H9 (cell line): ENCODE data around the gene PRKCA. TPM values are rescaled to one million over a fixed set of nuclear protein-coding genes. Genes with fewer than 3 reads are reported as not detected.

Source experiments
- DNase-seq: peaks from one replicate; pipeline ENCODE4 v3.0.0-alpha.2; 2017
- H2AFZ ChIP-seq: one replicate; pipeline ENCODE4 v1.6.1; 2013; ENCODE audit warnings: mild to moderate bottlenecking, low read length, control low read depth, moderate library complexity
- H2AK5ac ChIP-seq: 2 replicates; pipeline ENCODE4 v1.6.1; 2013; ENCODE audit warnings: low read length, control low read depth, mixed read lengths; ENCODE audit not compliant: insufficient read length
- H2BK120ac ChIP-seq: one replicate; pipeline ENCODE4 v1.6.1; 2013; ENCODE audit warnings: low read depth, mild to moderate bottlenecking, low read length, control low read depth, inconsistent platforms; ENCODE audit not compliant: poor library complexity, severe bottlenecking
- H2BK12ac ChIP-seq: 2 replicates; pipeline ENCODE4 v1.6.1; 2013; ENCODE audit warnings: low read length, control low read depth, mixed read lengths, low read depth; ENCODE audit not compliant: insufficient read length
- H2BK15ac ChIP-seq: 2 replicates; pipeline ENCODE4 v1.6.1; 2013; ENCODE audit warnings: low read depth, low read length, control low read depth
- H2BK20ac ChIP-seq: one replicate; pipeline ENCODE4 v1.6.1; 2013; ENCODE audit warnings: low read depth, mild to moderate bottlenecking, low read length, control low read depth, inconsistent platforms; ENCODE audit not compliant: poor library complexity, severe bottlenecking
- H2BK5ac ChIP-seq: 2 replicates; pipeline ENCODE4 v1.6.1; 2013; ENCODE audit warnings: low read length, control low read depth, mixed read lengths; ENCODE audit not compliant: insufficient read length
- H3K14ac ChIP-seq: 2 replicates; pipeline ENCODE4 v1.6.1; 2013; ENCODE audit warnings: low read length, control low read depth; ENCODE audit not compliant: insufficient read depth
- H3K18ac ChIP-seq: 2 replicates; pipeline ENCODE4 v1.6.1; 2013; ENCODE audit warnings: low read depth, mild to moderate bottlenecking, mixed read lengths, low read length, control low read depth; ENCODE audit not compliant: insufficient read length
- H3K23ac ChIP-seq: 2 replicates; pipeline ENCODE4 v1.6.1; 2013; ENCODE audit warnings: low read length, control low read depth, mixed read lengths, low read depth; ENCODE audit not compliant: insufficient read length
- H3K23me2 ChIP-seq: 2 replicates; pipeline ENCODE4 v1.6.1; 2013; ENCODE audit warnings: low read depth, mild to moderate bottlenecking, mixed read lengths, low read length, control low read depth; ENCODE audit not compliant: insufficient read length, poor library complexity, severe bottlenecking
- H3K27ac ChIP-seq: 2 replicates; pipeline ENCODE4 v1.5.1; 2013; ENCODE audit warnings: low read length, control low read depth, mixed read lengths, low read depth; ENCODE audit not compliant: insufficient read length
- H3K27me3 ChIP-seq: 2 replicates; pipeline ENCODE4 v1.6.1; 2013; ENCODE audit warnings: low read length, control low read depth, inconsistent platforms; ENCODE audit not compliant: insufficient read depth
- H3K4ac ChIP-seq: 2 replicates; pipeline ENCODE4 v1.6.1; 2013; ENCODE audit warnings: low read depth, mild to moderate bottlenecking, control low read depth, inconsistent platforms, low read length, moderate library complexity
- H3K4me1 ChIP-seq: 2 replicates; pipeline ENCODE4 v1.6.1; 2013; ENCODE audit warnings: low read length, control low read depth, inconsistent platforms; ENCODE audit not compliant: insufficient read depth
- H3K4me2 ChIP-seq: 2 replicates; pipeline ENCODE4 v1.6.1; 2013; ENCODE audit warnings: low read length, control low read depth, mixed read lengths; ENCODE audit not compliant: insufficient read length, insufficient read depth
- H3K56ac ChIP-seq: 2 replicates; pipeline ENCODE4 v1.6.1; 2013; ENCODE audit warnings: low read depth, mild to moderate bottlenecking, mixed read lengths, low read length, control low read depth; ENCODE audit not compliant: insufficient read length
- H3K79me1 ChIP-seq: 2 replicates; pipeline ENCODE4 v1.6.1; 2013; ENCODE audit warnings: low read depth, mild to moderate bottlenecking, moderate library complexity, low read length, control low read depth, inconsistent platforms; ENCODE audit not compliant: insufficient read depth, poor library complexity, severe bottlenecking
- H3K79me2 ChIP-seq: 2 replicates; pipeline ENCODE4 v1.6.1; 2013; ENCODE audit warnings: low read length, control low read depth, inconsistent platforms; ENCODE audit not compliant: insufficient read depth
- H3K9ac ChIP-seq: 2 replicates; pipeline ENCODE4 v1.6.1; 2013; ENCODE audit warnings: low read length, control low read depth, mixed read lengths; ENCODE audit not compliant: insufficient read length; ENCODE audit errors: extremely low read depth
- H3K9me3 ChIP-seq: one replicate; pipeline ENCODE4 v1.6.1; 2013; ENCODE audit warnings: low read depth, low read length, inconsistent platforms; ENCODE audit not compliant: control insufficient read depth
- H3T11ph ChIP-seq: one replicate; pipeline ENCODE4 v1.6.1; 2013; ENCODE audit warnings: mild to moderate bottlenecking, low read length, control low read depth, inconsistent platforms
- H4K20me1 ChIP-seq: one replicate; pipeline ENCODE4 v1.6.1; 2013; ENCODE audit not compliant: control insufficient read depth, insufficient read length, insufficient read depth
- H4K5ac ChIP-seq: 2 replicates; pipeline ENCODE4 v1.6.1; 2013; ENCODE audit warnings: low read depth, mild to moderate bottlenecking, mixed read lengths, low read length, control low read depth; ENCODE audit not compliant: insufficient read length
- H4K8ac ChIP-seq: replicated peaks from 2 replicates; pipeline ENCODE4 v1.6.1; 2013; ENCODE audit warnings: low read length, control low read depth, mixed read lengths, low read depth; ENCODE audit not compliant: insufficient read length
- H4K91ac ChIP-seq: 2 replicates; pipeline ENCODE4 v1.6.1; 2013; ENCODE audit warnings: low read depth, mild to moderate bottlenecking, moderate library complexity, mixed read lengths, low read length, control low read depth; ENCODE audit not compliant: insufficient read length
- H3K27ac Mint-ChIP-seq, 3 experiments: 2 replicates in 2 of 3; 3 replicates in 1 of 3; pipeline ENCODE4 v1.8.0; 2020 to 2021; ENCODE audit warnings: mixed read lengths in 3 of 3, mild to moderate bottlenecking in 1 of 3, moderate library complexity in 1 of 3
- H3K27me3 Mint-ChIP-seq: 2 replicates; pipeline ENCODE4 v1.8.0; 2021; ENCODE audit warnings: low read depth, mild to moderate bottlenecking, moderate library complexity, mixed read lengths
- H3K36me3 Mint-ChIP-seq, 3 experiments: 2 replicates in 2 of 3; 3 replicates in 1 of 3; pipeline ENCODE4 v1.8.0; 2020 to 2021; ENCODE audit warnings: low read depth in 3 of 3, mixed read lengths in 3 of 3; ENCODE audit not compliant: insufficient read depth in 1 of 3
- H3K4me1 Mint-ChIP-seq, 2 experiments: 2 replicates each; pipeline ENCODE4 v1.8.0; 2020; ENCODE audit warnings: mixed read lengths in 2 of 2
- H3K4me3 Mint-ChIP-seq, 2 experiments: 2 replicates in 1 of 2; 3 replicates in 1 of 2; pipeline ENCODE4 v1.8.0; 2020 to 2021; ENCODE audit warnings: mild to moderate bottlenecking in 2 of 2, mixed read lengths in 2 of 2, moderate library complexity in 1 of 2
- H3K9me3 Mint-ChIP-seq, 2 experiments: 2 replicates in 1 of 2; 3 replicates in 1 of 2; pipeline ENCODE4 v1.8.0; 2020; ENCODE audit warnings: mild to moderate bottlenecking in 2 of 2, mixed read lengths in 2 of 2, moderate library complexity in 1 of 2
- WGBS: extraction: QIAGEN DNeasy Blood & Tissue Kit; methylation state at CpG from one replicate; pipeline ENCODE4 v1.1.7; 2013; ENCODE audit warnings: missing lambda C conversion rate, low lambda C conversion rate, mixed read lengths; ENCODE audit not compliant: insufficient read length; ENCODE audit errors: extremely low coverage; 5-methylcytosine and 5-hydroxymethylcytosine counted together
- total RNA-seq: library from RNA; stranded (reverse); gene quantifications from 2 replicates; pipeline ENCODE4 v1.2.1, GENCODE V29; 2021
- TF ChIP-seq, protein P1 (sequence below): fragments of 200-600 bp; sonication (generic); conservative IDR thresholded peaks from 3 replicates; pipeline ENCODE4 v1.8.0; 2021; ENCODE audit warnings: antibody characterized with exemption, mild to moderate bottlenecking

PRKCA gene
- total RNA-seq, 1 experiment from 2014 or later = 10.5 TPM

DNA sequence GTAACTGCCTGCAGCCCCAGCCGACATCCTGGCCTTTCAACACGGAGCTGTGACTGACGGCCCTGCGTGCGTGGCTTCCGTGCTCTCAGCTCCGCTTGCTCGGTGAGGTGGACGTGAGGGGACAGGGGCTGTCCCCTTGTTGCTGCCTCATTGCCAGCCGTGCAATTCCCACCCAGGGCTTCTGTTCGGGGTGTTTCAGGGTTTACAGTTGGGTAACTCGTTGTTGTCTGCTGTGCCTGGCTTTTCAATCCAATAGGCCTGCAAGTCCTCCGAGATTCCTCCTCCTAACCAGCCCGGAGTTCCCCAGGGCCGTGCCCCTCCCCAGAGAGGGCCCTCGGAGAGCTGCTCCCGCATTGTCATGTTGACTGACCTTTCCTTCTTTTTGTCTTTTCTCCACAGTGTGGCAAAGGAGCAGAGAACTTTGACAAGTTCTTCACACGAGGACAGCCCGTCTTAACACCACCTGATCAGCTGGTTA is 501.1 kb downstream of the PRKCA start:
- no peak overlapping the region for H3T11ph ChIP-seq
- H2AFZ ChIP-seq = no peak overlapping the region
- no peak overlapping the region for H3K4ac ChIP-seq
- peak; percentile 79 for DNase-seq
- no peak overlapping the region for H4K8ac ChIP-seq
- no peaks in the 10 kb centered on the region for H3K9me3 ChIP-seq
- H3K79me2 ChIP-seq = no peaks in the 10 kb centered on the region
- no CpG with 5 or more reads among the region's 19 CpGs for WGBS
- no peaks in the 10 kb centered on the region; the same call in 1 of the 2 replicates for H3K27me3 ChIP-seq
- no peak overlapping the region for H3K14ac ChIP-seq
- H2BK12ac ChIP-seq = no peak overlapping the region
- H3K9me3 Mint-ChIP-seq = no peaks in the 10 kb centered on the region; a peak in 1 of 5 replicates
- H2BK5ac ChIP-seq = no peak overlapping the region
- no peak overlapping the region for H2AK5ac ChIP-seq
- H4K5ac ChIP-seq = no peak overlapping the region
- H3K4me1 ChIP-seq = peaks cover 11% of the 10 kb centered on the region; the same call in 1 of the 2 replicates
- no peak overlapping the region for H4K91ac ChIP-seq
- H3K18ac ChIP-seq = no peak overlapping the region
- no peaks in the 10 kb centered on the region for H3K79me1 ChIP-seq
- H2BK20ac ChIP-seq = no peak overlapping the region
- no peak overlapping the region for H2BK15ac ChIP-seq
- no peak overlapping the region for H3K9ac ChIP-seq
- peaks cover 30 to 33% of the 10 kb centered on the region in 2 experiments for H3K4me1 Mint-ChIP-seq
- H3K36me3 Mint-ChIP-seq = no peaks in the 10 kb centered on the region; a peak in 2 of 7 replicates
- H2BK120ac ChIP-seq = no peak overlapping the region
- H3K23me2 ChIP-seq = no peaks in the 10 kb centered on the region
- H3K23ac ChIP-seq = no peak overlapping the region
- peak overlapping the region in 1 of 2 experiments; percentile 25; a peak in 1 of 5 replicates for H3K4me3 Mint-ChIP-seq
- no peak overlapping the region for H3K56ac ChIP-seq
- H4K20me1 ChIP-seq = no peaks in the 10 kb centered on the region
- no peak overlapping the region for H3K4me2 ChIP-seq
- TF ChIP-seq, protein P1, sequence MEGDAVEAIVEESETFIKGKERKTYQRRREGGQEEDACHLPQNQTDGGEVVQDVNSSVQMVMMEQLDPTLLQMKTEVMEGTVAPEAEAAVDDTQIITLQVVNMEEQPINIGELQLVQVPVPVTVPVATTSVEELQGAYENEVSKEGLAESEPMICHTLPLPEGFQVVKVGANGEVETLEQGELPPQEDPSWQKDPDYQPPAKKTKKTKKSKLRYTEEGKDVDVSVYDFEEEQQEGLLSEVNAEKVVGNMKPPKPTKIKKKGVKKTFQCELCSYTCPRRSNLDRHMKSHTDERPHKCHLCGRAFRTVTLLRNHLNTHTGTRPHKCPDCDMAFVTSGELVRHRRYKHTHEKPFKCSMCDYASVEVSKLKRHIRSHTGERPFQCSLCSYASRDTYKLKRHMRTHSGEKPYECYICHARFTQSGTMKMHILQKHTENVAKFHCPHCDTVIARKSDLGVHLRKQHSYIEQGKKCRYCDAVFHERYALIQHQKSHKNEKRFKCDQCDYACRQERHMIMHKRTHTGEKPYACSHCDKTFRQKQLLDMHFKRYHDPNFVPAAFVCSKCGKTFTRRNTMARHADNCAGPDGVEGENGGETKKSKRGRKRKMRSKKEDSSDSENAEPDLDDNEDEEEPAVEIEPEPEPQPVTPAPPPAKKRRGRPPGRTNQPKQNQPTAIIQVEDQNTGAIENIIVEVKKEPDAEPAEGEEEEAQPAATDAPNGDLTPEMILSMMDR = no peak
- H3K27me3 Mint-ChIP-seq = no peaks in the 10 kb centered on the region
- no peak overlapping the region for H3K27ac ChIP-seq
- no peak overlapping the region; a peak in 2 of 7 replicates for H3K27ac Mint-ChIP-seq
